HG03354 (cell line): Measurements from ENCODE around the gene POLR2E.

Source experiments
- ATAC-seq: cut with Tn5 transposase; IDR thresholded peaks from one replicate; pipeline ENCODE4 v1.9.1; 2021; ENCODE audit warnings: mild to moderate bottlenecking; ENCODE audit not compliant: unreplicated experiment, poor library complexity, severe bottlenecking

POLR2E gene

DNA sequence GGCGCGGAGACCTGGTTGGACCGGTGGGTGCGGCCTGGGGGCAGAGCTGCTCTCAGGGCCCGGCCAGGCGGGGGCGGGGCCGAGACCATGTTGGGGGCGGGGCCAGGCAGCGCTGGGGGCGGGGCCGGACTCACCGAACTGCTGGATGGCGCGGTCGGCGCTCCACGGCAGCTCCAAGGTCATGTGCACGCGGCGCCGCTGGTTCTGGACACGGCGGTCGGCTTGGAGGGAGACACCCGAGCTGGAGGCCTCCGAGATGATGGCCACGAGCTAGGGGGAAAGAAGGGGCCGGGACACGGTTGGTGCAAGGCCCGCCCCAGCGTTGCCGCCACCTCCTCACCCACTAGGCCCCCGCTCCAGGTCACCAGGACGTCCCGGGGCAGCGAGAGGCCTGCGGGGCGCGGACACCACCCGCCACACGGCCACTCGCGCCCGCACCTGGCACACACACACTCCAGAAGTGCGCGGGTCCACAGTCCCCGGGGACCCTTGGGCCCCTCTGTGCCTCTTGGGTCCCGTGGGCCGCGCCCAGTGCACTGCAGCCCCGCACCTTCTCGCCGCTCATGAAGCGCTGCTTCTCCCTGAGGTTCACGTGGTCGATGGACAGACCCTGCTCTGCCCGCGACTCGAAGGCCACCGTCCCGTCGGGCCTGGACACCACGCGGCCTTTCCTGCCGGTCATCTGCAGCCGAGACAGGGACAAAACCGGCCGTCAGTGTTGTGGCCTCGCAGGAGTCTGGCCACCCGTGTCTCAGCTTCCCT is 17.3 kb upstream of the POLR2E start:
- ATAC-seq, result no peak

DNA sequence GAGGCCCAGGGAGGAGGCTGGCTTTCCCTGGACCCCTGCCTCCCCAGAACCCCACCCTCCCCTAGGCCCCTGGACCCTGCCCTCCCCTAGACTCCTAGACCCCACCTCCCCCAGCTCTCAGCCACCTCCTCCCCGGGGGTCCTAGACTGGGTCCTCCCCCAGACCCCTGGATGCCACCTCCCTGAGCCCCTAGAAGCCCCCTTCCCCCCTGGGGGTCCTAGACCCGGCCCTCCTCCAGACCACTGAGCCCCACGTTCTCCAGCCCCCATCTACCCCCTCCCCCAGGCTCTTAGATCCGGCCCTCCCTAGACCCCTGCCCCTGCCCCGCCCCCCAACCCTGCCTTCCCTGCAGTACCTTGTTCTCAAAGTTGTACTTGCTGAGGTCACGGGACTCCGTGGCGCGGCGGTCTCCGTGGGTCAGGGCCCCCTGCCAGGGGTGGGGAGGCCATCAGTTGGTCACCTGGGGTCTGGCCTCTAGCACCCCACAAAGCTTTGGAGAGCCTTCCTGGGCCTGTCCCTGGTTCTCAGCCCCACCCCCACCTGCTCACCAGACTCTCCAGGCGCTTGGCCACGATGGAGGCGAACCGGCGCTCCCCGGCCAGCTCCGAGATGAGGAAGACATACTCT is 16.6 kb upstream of the POLR2E start:
- no peak for ATAC-seq

DNA sequence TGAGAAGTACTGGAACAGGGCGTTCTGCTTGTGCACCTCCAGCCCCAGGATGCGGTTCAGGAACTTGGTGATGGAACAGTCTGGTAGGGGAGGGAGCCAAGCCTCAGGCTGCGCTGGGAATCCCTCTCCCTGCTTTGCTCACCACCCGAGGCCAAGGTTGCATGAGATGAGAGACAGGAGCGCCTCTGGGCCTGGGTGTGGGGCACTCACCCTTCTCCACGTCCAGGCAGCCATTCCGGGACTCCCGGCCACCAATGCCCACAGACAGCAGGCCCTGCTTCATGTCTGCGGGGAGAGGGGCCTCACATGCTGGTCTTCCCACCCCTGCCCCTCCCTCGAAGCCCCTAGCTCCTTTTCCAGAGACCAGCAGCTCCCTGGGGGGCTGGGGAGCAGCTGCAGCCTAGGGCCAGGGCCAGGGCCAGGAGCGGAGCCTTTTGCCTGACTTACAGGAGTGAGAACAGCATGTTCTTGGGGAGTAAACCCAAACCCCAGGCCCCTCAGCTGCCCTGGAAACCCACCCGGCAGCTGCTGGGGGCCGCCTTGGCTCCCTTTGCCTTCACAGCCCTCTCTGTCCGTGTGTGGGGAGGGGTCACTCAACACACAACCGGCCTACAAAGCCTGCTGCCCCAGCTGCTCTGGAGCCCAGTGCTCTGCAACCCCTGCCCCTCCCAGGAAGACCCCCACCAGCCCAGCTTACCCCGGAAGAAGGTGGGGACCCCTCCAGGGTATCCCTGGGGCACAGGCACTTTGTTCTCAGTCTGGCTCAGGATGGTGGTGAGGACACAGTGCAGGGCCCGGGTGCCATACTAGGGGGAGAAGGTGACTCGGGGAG is 15.8 kb upstream of the POLR2E start:
- no peak for ATAC-seq

DNA sequence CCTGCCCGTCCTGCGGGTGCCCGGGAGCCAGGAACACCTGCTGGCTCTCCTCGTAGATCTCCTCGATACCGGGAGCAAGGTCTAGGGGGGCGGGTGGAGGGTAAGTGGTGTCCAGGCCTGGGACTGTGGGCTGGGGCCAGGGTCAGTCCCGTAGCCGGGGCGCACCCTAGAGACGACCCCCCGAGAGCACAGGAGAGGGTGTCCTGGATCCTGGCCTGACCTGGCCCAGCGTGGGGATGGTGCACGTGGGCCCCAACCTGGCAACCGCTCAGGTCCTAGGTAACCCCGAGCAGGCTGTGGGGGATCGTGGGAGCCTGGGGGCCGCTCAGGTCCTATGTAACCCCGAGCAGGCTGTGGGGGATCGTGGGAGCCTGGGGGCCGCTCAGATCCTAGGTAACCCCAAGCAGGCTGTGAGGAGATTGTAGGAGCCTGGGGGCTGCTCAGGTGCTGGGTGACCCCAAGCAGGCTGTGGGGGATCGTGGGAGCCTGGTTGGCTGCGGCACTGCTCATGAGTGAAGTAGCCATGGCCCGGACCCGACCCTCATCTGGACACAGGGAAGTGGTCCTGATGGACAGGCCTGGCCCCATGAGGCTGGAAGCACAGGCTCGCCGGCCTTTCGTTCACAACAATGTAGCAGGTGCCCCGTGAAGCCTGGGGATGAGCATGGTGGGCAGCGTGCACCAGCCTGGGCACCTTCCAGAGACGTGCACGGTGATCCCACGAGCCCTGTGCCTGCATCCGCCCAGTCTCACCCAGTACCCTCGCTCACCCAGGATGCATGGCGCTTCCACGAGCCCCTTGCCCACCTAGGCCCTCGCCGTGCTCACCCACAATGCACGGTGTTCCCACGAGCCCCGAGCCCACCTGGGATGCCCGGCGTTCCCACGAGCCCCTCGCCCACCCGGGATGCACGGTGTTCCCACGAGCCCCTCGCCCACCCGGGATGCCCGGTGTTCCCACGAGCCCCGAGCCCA is 14.8 kb upstream of the POLR2E start:
- no peak for ATAC-seq

DNA sequence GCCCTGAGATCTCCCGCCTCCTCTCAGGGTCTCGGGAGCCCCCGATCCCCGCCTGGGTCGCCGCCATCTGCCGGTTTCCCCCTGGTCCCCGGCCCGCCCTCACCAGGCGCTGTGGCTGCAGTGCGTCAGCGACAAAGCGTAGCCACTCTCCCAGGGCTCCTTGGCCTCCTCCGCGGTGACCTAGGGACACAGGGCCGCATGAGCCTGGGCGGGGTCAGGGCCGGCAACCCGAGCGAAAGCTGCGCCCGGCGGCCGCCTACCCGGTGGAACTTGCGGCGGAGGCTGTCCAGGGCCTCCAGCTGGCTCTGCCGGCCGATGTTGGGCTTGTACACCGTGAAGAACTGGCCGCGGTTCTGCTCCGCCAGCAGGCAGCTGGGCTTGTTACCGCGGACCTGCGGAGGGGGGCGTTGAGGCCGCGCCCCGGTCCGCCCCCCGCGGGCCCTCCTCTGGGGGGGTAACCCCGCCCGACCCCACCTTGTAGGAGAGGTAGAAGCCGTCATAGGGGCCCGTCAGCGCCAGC is 13.9 kb upstream of the POLR2E start:
- no peak for ATAC-seq

DNA sequence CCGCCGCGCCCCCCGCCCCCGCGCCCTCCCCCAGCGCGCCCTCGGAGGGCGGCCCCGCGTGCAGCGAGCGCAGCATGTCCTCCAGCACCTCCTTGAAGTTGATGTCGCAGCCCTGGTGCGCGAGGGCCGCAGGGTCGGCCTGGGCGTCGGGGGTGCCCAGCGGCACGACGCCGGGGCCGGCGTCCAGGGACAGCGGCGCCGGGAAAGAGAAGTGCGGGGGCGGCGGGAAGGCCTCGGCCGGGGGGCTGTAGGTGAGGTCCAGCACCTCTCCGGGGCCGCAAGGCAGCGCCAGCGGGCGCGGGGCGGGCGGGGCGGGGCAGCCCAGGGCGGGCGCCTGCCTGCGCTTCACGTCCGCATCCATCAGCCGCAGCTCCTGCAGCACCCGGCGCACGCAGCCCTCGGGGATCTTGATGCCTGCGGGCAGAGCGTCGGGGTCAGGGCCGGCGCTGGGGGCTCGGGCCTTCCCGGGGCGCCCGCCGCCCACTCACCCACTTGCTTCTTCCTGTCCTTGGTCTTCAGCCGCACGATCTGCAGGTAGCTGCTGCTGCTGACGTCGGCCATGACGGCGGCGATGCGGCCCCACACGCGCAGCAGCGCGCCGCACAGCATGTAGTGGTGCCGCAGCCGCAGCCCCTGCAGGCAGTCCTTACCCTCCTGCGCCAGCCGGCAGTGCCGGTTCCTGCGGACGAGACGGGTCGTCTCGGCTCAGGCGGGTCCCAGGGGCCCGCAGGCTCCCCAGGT is 13.3 kb upstream of the POLR2E start:
- ATAC-seq, result no peak

DNA sequence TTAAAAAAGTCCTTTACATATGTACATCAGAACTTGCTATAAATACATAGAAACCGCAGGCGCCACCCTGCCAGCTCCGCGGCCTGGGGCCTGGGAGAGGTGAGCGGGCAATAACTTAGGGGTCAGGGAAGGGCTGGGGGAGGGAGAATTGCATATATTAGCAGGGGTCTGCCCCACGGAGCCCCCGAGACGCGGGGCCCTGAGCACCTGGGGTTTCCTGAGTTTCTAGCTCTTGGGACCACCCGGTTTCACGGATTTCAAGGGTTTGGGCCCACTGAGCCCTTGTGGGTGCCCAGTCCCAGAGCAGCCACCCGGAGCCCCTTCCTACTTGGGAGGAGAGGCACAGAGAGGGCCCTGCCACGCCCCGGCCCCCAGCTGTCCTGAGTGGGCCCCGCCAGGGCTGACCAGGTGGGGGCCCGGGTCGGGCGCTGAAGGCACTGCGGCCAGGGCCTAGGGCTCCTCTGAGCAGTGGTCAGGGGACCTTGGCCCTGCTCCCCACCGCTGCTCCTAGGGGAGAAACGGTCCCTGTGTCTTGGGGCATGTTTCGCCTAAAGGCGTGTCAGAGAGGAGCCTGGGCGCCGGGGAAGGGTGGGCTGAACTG is 12.6 kb upstream of the POLR2E start:
- no peak for ATAC-seq

DNA sequence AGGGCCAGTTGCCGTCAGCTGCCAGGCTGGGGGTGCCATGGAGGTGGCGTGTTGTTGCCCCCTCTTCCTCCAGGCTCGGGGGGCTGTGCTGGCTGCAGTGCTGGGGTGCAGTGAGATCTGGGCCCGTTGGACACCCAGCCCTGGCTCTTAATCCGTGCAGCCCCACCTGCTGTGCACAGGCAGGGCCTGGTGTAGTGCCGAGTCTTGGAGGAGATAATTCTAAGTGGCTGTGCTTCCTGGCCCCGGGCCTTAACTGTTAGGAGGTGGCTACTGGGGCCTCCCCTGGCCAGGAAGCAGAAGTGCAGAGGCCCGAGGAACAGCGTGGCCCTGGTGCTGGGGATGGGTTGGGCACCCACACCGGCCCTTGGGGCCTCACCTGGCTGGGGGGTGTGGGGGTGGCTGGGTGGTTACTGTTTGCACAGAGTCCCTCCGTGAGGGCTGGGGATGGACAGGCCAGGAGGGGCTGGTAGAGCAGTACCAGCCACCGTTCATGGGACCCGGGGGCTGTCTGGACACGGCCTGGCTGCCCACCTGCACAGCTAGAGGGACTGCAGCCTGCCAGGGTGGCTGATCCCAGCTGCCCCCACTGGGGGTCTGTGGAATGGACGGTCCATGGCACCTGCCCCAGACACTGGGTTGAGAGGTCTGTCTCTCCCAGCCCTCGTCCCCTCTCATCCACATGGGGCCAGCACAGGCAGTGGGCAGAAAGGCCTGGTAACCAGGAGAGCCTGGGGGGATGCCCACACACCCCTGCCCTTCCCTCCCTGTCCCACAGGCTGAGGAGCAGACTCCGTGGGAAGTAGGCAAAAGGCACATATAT is 11.9 kb upstream of the POLR2E start:
- ATAC-seq, result no peak

DNA sequence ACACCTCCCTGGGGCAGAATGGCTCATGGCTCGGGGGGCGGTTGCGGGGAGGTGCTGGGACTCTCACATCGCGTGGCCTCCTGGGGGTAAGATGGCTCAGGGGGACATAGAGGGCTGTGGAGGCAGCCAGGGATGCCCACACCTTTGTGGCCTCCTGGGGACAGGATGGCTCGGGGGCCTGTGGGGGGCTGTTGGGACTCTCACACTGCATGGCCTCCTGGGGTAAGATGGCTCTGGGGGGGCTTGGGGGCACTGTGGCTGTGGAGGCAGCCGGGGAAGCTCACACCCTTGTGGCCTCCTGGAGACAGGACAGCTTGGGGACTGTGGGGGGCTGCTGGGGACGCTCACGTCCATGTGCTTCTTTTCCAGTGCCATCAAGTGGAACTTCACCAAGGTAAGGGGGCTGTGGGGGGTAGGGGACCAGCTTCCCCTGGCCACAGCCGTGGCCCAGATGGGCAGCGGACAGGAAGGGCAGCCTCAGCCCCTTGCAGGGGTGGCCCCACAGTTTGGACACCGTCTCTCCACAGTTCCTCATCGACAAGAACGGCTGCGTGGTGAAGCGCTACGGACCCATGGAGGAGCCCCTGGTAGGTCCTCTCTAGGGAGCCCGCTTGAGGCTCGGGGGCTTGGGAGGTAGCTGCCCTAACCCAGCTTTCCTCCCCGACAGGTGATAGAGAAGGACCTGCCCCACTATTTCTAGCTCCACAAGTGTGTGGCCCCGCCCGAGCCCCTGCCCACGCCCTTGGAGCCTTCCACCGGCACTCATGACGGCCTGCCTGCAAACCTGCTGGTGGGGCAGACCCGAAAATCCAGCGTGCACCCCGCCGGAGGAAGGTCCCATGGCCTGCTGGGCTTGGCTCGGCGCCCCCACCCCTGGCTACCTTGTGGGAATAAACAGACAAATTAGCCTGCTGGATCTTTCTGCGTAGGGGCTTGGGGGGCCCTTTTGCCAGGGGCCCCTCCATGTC is 11.0 kb upstream of the POLR2E start:
- no peak for ATAC-seq

DNA sequence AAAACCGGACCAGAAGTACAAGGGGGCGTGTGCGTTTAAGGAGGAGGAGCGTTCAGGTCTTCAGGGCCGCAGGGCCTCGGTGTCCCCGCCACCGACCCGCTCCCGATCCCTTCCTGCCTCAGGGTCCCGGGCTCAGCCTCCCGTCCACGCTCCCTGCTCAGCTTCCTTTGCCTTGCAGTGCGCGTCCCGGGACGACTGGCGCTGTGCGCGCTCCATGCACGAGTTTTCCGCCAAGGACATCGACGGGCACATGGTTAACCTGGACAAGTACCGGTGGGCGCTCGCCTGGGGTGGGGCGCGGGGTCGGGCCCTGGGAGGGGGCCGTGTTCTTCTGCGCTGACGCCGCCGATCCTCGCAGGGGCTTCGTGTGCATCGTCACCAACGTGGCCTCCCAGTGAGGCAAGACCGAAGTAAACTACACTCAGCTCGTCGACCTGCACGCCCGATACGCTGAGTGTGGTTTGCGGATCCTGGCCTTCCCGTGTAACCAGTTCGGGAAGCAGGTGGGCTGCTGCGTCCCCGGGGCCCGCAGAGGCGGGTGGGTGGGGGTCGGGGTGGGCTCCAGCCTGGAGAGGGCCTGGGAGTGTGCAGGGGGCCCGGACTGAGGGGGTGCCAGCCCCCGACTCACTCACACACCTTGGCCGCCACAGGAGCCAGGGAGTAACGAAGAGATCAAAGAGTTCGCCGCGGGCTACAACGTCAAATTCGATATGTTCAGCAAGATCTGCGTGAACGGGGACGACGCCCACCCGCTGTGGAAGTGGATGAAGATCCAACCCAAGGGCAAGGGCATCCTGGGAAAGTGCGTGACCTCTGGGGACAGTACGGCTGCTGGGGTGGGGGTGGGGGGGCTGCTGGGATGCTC is 10.1 kb upstream of the POLR2E start:
- no peak for ATAC-seq

DNA sequence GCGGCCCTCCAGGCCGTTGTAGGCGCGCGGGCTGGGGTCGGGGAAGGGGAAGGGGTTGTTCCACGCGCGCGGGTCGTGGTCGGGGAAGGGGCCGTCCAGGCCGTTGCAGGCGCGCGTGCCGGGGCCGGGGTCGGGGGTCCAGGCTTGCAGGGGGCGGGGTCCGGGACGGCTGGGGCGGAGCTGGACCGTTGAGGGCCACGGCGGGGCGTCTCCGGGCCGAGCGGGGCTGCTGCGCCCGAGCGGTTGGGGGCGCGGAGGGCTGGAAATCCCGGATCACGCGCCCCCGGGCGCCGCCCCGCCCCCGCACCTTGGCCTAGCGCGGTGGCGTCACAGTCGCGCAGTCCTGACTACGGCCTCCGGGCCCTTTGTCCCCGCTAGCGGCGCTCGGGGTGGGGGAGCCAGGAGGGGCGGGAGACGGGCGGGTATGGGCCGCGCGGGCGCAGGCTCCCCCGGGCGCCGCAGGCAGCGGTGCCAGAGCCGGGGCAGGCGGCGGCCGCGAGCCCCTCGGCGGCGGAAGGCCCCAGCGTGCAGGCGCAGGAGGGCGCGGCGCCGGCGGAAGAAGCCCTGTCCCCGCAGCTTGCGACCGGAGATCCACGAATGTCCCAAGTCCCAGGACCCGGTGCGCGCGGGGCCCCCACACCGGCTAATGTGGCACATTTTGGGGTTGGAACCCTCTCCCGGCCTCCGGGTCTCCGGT is 9.3 kb upstream of the POLR2E start:
- peak; percentile 32 for ATAC-seq

DNA sequence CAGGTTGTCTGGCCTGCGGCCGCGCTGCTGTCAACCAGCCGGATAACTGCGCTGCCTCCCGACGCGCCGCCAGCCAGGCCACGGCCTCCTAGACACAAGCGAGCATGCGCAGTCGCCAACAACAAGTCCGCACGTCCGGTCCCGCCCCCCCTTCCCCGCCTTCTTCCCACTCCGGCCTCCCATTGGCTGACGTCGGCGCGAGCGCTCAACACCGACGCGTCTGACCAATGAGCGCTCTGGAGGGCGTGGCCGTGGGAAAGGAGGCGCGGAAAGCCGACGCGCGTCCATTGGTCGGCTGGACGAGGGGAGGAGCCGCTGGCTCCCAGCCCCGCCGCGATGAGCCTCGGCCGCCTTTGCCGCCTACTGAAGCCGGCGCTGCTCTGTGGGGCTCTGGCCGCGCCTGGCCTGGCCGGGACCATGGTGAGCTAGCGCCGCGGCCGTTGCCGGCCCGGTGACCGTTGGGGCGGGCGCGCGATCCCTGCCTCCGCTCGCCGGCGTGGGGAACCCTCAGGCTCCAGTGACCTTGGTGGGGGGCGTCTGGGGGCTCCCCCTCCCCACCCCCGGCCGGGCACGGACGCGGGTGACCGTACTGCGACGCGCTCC is 8.6 kb upstream of the POLR2E start, which contains the start of gene GPX4:
GPX4 (plus strand) TSS at position 287 of the 603 bp plus-strand sequence; CDS start at position 337, 50 bp downstream.
- peak; percentile 76 for ATAC-seq

DNA sequence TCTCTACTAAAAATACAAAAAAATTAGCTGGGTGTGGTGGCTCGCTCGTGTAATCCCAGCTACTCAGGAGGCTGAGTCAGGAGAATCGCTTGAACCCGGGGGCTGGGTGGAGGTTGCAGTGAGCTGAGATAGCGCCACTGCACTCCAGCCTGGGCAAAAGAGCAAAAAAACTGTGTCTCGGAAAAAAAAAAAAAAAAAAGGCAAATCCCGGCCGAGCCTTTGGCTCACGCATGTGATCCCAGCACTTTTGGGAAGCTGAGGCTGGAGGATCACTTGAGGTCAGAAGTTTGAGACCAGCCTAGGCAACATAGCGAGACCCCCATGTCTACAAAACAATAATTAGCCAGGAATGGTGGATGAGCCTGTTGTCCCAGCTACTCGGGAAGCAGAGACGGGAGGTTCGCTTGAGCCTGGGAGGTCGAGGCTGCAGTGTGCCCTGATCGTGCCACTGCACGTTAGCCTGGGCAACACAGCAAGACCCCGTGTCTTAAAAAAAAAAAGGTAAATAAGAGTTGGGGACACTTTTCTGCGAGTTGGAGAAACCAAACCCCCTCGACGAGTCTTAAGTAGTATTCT is 8.0 kb upstream of the POLR2E start:
- ATAC-seq, result no peak
